ACHN (cell line): ENCODE measurements around the gene RAD51B.
"Not testable (repeated sequence)": the region's sequence is repeated elsewhere in the genome, so short reads cannot be mapped to it uniquely, and the experiment has no call there.

Experiments used
- DNase-seq: peaks from one replicate; pipeline ENCODE4 v3.0.0-alpha.2; 2015
- in situ Hi-C: cut with HindIII; loops from 2 replicates; pipeline ENCODE4 v1.10.0; 2017; ENCODE audit warnings: low sequenced_read_pairs, low pct_ligation_motif_present, low pct_unique_long_range_greater_than_20kb

Gene RAD51B

DNA sequence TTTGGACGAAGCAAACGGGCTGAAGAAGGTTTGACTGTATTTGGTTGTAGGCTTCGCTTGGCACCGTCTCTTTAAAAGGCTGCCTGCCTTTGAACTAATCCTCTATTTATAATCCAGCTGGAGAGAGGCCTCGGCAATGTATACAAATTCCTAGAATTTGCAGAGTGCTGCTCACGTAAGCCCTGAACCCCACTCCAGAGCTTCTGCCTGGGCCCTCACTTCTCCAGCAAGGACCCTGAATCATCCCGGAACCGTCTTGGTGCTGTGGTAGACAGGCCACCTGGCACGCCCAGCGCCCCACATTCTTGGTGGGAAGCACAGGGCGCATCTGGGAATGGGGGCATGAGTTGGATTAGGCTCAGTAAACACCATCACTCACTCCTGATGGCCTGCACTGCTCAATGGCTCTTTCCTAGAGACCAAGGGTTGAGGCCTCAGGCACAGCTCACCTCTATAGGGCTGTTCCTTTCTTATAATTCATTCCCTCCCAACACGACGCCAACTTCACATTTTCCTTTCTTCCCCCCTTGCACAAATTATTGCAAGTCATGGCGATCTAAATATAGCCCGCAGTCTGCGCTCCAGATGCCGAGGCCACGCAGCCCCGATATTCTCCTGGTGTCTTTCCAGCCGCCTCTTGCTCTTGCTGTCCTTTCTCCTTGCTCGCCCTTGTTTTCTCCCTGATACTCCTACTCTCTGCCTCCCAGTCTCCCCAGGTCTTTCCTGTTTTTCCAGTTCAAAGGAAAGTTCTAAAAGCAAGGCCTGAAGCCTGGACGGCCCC, 832.3 kb downstream of the RAD51B start:
- in situ Hi-C loops: no loop called here
- no peak for DNase-seq

DNA sequence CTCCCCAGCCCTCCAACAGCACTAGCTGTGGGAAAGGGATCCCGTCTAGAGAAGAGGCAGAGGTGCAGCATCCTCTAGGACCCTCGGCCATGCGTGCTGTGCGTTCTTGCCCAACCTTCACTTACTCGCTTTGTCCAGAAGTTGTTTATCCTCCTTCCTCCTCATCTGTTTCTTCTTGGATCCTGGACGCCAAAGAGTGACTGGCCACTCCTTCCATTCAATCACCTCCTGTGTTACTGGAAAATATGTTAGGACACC, 832.8 kb downstream of the RAD51B start:
- in situ Hi-C loops: no loop called here
- DNase-seq: no peak

DNA sequence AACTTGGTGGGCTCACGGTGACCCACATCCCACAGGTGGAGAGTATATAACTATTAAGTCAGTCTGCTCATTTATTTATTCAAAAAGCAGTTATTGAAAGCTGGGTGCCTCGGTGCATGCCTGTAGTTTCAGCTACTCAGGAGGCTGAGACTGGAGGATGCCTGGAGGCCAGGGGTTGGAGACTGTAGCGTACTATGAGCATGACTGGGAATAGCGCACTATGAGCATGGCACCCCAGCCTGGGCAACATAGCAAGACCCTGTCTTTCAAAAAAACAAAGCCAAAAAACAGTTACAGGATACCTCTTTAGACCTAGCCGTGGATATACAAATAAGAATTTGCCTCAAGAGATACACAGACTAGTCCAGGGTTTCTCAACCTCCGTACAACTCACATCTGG, 833.5 kb downstream of the RAD51B start:
- no peak for DNase-seq
- in situ Hi-C loops: no loop called here

DNA sequence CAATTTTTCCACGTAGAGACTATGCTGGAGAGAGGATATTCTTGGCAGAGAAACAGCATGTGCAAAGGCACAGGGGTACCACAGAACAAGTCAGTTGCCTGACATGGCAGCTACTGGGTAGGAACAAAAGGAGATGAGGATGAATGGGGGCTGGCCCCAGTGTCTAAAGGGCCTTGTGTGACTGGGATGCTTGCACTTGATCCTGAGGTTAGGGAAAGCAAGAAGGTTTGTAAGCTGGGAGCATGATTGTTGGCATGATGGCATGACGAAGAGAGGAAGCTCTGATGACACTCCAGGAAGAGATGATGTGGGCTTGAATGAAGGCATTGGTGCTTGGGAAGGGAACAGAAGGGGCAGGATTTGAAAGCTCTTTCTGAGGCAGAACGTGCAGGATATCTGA, 834.2 kb downstream of the RAD51B start:
- DNase-seq: no peak
- in situ Hi-C loops: no loop called here

DNA sequence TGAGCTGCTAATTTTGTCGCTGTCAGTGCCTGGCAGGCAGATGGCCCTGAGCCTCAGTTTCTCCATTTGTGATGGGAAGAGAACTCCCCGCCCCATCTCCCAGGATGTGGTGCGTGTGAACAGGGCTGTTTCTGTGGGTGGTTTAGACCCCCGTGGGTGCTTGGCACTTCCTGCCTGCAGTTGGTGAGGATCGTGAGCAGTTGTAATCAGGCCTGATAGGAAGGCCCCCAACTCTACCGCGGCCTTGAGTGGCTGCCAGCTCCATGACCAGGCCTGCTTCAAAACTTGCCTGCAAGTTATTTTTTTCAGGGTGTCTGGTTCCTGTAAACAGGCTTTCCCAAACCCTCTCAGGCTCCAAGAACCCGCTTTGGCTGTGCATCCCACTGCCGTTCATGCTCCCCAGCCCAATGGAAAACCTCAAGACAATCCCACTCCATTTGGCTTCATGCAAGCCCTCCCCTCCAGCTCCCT, 834.9 kb downstream of the RAD51B start:
- DNase-seq: no peak
- in situ Hi-C loops: no loop called here

DNA sequence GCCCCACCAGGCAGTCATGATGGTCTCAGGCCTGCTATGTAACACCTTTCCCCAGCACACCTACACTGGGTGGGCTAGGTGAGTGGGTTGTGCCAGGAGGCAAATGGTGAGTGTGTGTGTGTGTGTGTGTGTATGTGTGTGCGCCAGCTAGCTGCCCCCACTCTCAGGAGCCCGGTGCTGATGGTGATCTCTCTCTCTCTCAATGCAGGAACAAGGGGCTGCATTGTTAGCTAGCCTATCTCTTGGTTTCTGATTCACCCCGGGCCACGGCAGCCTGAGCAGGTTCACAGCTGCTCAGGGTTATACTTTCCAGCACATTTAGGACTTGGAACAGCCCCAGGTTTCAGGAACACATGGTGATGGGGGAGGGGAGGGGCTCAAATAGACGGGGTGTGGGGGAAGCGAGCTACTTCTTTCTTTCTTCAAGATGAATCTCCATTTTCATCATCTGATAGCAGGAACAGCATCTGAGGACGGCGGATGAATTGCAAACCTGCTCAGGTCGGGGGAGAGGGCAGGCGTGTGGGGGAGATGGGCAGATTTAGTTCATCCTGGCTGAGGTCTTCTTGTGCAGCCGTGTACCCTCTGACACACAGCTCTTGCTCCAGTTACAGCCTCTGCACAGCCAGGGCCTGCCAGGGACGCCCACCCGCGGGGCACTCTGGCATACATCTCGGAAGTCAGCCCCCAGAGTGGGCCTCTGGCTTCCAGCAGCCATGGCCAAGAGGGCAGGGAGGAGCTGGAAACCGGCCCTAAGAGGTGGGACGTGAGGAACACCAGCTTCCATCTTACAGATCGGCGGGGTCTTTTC, 835.6 kb downstream of the RAD51B start:
- in situ Hi-C loops: no loop called here
- DNase-seq: no peak

DNA sequence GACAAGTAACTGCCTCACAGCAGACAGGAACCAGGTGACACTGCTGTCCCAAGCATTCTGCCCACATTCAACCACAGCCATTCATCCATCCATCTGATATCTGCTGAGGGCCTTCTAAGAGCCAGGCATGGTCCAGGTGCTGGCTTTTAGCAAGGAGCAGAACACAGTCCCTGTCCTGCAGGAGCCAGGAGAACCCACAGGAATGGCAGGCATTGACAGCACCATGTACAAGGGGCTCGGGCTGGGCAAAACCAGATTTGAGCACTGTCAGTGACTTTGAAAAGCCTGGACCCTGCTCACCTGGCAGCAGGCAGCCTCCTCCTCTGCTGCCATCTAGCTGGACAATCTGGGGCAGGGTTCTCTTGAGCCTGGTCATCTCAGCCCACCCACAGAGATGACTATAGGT, 836.3 kb downstream of the RAD51B start:
- peak; percentile 7 for DNase-seq
- in situ Hi-C loops: no loop called here

DNA sequence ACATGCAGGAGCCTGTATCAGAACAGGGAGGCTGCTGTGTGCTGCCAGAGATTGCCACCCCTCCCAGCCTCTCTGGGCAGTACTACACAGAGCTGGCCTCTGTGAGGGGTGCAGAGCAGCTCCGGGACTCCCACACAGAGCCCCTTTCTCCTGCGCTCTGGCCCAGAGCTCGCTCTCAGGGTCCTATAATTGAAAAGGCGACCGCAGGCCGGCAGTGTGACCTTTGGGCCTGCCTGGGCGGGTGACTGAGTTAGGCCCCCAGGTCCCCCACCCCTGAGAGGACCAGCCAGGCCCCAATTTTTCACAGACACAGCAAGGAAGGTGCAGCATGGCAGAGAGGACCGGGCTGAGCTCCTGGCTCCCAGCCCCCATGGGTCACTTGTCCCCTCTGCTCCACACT, 836.9 kb downstream of the RAD51B start:
- in situ Hi-C loops: no loop called here
- DNase-seq: no peak

DNA sequence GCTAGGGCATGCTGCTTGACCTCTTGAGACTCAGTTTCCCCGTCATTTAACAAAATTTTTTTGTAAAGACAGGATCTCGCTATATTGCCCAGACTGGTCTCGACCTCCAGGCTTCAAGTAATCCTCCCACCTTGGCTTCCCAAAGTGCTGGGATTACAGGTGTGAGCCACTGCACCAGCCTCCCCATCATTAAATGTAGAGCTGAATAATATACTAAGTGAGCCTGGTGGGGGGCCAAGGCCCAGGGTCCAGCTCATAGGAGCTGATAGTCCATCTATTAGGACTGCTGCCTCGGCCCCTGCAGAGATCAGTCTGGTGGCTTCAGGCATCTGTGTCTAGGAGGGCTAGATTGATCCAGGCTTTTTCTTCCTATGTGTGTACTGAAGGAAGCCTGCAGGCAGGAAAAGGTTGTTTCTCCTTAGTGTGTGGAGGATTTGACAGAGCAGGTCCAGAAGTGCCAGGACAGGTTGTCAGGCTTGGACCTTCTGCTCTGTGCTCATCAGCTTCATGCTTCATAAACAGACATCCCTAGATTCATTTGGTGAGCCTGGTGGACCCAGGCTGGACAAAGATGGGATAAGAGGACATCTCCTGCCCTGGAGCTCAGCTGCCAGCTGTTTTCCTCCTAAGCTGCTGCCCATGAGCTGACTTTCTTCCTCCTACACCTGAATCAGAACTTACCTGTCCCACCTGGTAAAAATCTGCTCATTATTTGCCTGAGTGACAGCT, 837.9 kb downstream of the RAD51B start:
- in situ Hi-C loops: no loop called here
- DNase-seq: no peak

DNA sequence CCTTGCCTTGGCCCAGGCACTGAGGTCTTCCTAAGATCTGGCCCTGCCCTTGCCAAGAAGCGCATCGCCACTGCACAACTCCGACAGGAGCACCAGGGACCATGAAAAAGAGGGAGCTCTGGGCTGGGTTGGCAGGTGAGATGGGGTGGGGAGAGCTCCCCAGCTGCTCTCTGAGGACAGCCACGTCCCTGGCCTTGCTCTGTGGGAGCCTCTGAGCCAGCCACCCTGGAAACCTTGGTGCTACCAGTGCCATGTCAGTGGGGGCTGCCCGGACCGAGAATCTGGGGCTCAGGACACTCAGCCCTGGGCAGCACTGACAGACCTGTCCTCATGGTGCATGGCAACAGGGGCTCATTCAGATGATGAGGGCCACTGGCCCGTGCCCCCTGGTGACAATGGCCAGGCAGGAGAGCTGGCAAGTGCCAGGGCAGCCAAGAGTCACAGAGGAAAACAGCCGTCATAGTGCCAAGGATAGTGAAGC, 838.5 kb downstream of the RAD51B start:
- no peak for DNase-seq
- in situ Hi-C loops: no loop called here

DNA sequence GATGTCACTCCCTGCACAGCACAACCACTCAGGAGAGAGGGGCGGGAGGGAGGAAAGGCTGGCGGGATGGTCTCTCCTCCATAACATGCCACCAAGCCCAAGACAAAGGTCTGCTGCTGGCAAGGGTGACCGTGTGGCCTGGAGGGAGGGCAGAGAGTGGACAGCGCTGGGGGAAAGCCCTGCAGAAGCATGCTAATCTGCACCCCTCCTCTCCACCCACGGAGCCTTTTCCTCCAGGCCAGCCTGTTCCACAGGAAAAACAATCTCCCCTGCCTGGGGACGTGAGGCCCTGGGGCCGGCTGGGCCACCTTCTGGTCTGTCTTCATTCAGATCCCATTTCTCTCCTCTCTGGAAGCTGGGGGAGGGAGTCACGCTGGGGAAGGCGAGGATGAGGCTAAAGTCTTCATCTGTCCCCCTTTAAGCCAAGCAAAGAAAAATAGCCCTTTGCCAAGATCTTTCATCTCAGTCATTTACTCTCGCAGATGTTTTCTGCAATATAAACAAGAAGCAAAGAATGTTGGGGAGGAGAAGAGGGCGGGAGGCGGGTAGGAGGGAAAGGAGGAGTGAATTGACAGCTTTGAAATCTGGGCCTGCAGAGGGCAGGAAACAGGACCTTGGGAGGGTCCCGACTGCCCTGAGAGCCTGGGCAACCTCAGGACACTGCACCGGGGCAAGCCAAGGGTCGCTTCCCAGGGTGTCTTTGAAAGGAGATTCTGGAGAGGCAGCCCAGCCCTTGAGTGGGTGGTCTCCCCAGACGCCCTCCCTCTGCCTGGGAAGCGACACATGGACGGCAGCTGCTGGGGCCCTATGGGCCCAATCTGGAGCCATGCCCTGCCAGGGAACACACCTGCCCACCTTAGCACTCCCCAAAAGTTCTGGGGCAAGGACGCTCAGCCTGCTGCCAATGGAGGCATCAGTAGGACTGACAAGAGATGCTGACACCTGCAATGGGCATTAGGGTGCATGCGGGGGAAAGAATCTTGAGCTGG, 839.7 kb downstream of the RAD51B start:
- no peak for DNase-seq
- in situ Hi-C loops: no loop called here

DNA sequence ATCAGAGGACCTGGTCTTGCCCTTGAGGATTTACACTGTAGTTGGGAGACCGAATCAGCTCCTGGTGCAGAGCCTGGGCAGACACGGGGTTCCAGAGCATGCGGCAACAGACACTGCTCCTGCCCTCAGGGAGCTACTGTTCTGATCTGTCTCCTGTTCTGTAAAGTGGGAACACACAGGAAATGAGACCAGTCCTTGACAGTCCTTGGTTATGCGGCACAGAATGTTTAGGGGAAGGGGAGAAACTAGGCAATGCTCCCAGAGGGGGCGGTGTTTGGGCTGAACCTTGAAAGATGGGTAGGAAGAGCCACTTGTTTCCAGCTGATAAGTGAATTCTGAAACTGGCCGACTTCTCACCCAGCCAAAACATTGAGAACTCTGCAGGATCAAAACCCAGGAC, 840.9 kb downstream of the RAD51B start:
- DNase-seq: no peak
- in situ Hi-C loops: no loop called here

DNA sequence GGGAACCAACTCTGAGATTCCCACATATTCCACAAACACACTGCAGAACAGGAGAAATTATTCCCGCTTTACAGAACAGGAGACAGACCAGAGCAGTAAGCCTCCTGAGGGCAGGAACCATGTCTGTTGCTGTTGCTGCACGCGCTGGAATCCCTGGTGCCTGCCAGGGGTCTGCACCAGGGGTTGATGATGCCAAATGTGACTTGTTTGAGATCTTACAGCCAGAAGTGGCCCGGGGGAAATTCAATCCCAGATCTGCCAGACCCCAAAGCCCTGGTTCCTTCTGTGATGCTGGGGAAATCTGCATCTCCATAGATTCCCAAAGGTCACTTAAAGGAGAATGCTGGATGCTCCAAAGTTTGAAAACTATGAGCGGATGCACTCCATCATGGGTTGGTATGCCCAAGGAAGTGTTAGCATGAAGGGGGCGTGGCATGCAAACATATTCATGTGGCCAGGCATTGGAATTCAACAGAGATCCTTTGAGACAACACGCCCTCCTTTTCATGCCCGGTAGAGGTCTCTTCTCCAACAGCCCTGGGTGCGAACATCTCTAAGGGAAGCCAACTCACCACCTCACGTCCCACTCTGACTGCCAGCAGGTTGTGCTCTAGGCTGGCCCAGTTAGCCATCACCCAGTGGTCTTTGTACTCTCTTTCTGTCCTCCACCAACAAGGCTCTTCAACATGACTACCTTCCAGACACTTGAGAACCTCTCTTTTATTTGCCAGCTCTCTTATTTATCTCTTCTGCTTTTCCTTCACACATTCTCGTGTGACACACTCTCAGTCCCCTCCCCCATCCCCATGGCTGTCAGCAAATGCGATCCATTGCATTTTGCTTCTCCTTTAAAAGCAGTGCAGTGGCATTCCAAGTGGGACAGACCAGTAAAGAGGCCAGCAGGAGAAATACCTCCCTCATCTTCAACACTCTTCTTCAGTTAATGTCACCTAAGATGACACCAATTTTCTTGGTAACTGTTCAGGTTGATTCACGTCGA, 841.9 kb downstream of the RAD51B start:
- in situ Hi-C loops: no loop called here
- no peak for DNase-seq

DNA sequence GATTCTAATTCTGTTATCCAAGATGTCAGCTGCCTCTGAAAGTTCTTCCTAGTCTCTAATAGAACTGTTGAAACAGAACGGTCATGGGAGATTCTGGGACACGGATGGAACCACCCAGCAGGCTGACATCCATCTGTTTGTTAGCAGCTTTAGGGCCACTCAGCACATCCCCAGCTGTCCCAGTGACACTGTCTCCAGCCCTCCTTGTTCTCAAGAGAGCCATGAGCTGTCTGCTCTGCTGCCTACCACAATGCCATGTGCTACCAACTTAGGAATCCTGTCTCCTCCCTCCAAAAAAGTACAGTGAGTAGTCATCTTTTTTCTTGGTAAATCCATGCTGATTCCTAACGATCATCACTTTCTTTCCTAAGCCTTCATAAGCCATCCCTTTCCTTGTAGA, 842.8 kb downstream of the RAD51B start:
- no peak for DNase-seq
- in situ Hi-C loops: no loop called here

DNA sequence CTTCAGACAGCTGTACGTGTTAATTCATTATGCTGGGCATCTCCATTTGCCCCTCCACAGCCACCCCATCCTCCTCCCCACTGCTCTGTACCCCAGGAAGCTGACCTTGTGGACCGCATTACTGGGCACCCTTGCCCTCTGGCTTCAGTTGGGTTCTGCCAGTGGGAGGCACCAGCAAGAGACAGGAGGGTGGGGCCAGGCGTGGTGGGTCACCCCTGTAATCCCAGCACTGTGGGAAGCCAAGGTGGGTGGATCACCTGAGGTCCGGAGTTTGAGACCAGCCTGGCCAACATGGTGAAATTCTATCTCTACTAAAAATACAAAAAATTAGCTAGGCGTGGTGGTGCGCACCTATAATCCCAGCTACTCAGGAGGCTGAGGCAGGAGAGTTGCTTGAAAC, 843.2 kb downstream of the RAD51B start:
- in situ Hi-C loops, DNase-seq: not testable (repeated sequence)

DNA sequence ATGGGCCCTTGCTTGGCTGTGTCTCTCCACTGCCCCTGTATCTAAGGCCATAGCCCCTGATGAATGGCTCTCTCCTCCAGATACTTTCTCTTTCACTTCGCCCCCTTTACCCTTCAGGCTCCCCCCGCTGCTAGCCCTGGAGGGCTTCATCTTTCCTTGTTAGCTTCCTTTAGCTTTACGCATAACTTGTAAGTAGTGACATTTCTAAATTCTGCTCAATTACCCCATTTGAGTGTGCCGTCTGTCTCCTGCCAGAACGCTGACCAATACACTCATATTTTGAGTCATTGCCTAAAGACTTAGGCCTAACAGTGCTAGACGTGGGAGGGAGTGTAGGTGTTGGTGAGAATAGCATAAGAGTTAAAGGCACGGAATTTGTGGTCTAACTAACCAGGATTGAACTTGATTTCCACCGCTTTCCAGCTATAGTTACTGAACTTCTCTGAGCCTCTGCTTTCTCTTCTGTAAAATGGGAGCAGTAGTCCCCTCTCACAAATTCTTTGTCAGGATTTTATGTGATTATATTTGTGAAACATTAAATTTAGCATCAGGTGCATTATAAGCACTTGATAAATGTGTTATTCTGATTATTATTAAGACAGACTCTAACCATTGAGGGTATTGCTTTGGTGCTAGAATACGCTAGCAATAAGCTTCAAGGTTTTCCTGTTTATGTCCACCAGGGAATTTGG, 844.0 kb downstream of the RAD51B start:
- in situ Hi-C loops: no loop called here
- no peak for DNase-seq

DNA sequence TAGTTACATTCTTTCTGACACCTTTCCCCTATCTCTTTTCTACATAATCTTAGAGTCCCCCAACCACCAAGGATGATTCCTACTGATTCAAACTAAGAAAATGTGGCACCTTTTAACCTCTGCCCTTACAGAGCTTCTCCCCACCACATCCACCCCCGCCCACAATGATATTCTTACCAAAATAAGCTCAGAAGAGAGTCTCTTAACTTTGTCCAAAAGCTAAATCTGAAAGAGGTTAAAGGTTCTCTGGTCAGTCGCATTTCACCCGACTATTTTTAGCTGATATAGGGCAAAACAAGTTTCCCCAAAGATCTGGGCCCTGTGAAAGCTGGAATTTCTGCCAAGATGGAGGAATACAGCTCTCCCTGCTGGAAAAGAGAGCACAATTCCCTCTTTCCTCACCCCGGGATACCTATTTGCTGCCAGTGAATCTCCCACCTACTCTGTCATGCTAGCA, 844.7 kb downstream of the RAD51B start:
- in situ Hi-C loops: no loop called here
- DNase-seq: no peak
